Measurements from ENCODE around the gene GJB6.

GJB6 gene

DNA sequence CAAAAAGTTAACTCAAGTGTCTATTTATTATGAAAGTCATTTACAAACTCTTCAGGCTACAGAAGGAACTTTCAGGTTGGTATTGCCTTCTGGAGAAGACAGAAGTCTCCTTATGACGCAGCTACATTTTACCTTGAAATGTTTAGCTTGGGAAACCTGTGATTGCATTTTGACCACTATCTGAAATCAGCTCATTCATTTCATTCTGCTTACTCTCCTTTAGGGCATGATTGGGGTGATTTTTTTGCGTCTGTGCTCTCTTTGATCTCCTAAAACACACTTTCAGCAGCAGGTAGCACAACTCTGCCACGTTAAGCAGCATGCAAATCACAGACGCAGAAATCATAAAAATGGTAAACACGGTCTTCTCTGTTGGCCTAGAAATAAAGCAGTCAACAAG, 9.6 kb downstream of the GJB6 start:
- no peak for DNase-seq

DNA sequence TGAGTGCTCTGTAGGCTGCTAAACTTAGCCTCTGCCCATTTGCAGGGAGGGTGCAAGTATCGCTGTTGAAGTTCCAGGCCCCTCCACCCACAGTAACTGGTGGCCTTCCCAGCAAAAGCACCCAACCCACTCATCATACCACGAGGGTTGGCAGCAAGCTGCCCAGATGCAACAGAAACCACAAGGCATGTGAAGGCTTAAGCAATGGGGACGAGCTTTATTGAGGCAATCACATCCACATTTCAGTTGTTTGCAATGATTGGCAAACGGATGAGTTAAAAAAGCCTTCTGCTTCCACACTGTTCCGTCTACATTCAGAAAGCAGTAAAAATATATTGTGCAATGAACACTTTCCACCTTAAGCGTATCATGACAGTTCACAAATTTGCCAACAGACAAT, 10.3 kb downstream of the GJB6 start:
- DNase-seq: no peak

DNA sequence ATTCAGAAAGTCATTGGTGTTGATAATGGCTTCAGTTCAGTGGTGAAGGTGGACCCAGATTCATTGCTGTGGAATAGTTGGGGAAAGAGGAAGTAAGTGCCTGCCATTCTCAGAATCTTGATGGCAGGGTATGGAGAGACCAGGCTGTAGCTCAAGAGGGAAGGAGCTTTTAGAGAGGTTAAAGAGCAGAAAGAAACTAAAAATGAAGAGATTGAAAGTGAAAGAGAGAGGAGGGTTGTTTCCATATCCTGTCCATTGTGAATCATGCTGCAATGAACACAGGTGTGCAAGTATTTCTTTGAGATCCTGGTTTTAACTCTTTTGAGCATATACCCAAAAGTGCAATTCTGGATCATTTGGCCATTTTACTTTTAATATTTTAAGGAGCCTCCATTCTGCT, 12.5 kb downstream of the GJB6 start:
- DNase-seq: no peak

DNA sequence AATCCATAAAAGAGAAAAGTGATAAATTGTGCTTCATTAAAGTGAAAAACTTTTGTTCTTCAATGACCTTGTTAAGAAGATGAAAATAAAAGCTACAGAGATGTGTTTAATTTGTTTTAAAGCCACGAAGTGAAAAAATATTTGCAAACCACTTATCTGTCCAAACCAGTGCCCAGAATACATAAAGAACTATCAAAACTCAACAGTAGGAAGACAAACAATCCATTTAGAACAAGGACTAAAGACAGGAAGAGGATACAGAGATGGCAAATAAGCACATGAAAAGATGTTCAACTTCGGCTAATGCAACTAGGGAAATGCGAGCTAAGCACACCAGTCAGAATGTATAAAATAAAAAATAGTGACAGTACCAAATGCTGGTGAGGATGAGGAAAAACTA, 15.0 kb downstream of the GJB6 start:
- no peak for DNase-seq

DNA sequence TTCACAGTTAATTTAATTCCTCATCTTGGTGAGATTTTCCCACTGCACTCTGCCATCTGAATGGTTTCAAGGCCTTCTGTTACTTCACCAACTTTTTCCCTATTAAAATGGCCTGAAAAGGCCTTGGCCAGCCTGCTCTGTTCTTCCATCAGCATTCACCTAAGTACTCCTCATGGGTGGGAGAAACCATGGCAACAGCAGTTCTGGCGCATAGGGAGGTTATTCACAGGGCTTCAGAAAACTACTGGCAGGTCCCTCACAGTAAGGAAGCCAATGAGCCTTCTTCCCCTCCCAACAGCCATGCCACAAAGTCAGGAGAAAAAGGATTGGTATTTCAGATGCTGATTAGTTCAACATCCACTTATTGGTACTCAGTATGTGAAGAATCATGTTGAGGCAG, 22.2 kb downstream of the GJB6 start:
- no peak for DNase-seq

DNA sequence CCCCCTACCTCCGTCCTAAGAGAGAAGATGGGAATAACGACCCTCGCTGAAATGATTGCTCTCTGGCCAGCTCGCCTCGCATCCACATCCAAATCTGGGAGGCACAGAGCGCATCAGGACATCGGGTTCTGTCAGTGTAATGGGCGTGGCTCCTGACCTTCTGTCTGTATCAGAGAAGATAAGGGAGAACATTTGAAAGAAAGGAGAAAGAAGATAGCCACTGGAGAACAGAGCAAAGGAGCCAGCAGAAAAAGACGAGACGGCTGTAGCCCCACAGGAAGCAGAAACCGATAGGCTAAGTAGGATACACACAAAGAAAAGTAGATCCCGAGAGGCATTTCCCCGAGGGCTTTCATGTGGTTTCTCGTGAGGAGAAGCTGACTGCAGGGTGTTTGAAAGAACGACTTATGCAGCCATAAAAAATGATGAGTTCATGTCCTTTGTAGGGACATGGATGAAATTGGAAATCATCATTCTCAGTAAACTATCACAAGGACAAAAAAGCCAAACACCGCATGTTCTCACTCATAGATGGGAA, 25.4 kb downstream of the GJB6 start:
- no peak for DNase-seq

DNA sequence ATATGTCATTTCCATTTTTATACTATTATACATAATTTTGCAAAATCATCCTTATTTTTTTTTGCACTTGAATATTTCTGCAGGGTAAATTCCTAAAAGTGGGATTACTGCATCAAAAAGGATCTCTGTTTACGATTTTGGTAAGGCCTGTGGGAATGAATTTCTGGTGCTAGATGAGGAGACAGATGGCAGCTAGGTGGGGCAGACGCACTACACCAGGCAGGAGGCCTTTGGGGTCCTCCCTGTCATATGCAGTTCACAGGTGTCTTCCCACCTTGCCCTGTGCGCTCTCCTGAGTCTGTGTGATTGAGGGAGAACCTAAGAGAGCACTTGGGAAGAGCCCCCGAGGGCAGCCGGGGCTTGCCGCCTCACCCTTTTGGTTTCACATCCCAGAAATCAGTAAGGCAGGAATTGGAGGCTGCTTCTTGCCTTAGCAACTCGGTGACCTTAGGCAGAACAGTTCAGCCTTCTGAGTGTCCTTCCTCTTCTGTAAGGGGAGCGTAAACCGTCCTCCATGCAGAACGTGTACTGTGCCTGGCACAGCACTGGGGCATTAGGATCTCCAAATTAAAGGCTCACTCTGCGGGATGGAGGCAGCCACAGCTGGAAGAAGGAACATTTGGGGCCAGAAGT, 25.9 kb downstream of the GJB6 start:
- DNase-seq: no peak

DNA sequence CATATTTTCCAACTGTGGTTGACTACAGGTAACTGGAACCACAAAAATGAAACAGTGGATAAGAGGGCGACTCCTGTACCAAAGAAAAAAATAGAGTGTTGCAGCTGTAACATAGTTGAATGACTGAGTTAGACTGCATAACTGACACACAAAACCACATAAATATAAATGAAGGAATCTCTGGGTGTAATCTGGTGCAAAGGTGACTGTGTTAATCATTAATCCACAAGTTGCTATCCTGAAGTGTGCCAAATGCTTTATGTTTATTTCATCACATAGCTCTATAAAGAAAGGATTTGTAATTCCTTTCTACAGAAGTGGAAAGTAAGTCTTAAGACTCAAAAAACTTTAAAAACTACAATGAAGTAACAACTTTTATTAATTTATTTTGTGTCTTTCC, 33.3 kb downstream of the GJB6 start:
- DNase-seq: no peak

DNA sequence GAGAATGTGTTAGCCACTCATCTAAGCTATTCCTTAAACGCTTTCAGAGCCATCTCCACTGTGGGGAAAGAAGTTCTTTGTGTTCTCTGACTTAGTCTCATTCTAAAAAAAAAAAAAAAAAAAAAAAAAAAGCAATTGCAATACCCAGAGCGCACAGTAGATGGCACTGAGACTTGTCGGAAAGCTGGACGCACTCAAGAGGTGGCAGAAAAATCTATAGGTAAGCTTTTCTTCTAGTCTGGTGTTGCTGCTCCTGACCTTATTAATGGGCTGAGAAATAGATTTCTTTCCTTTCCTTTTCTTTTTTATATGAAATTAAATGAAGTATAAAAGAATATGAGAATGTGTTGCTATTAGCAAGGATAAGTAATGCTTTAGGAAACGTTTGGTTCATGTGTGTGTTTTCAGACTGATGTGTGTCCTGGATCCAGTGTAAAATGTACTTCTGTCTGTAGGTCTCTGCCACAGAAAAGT, 34.7 kb downstream of the GJB6 start:
- DNase-seq: no peak

DNA sequence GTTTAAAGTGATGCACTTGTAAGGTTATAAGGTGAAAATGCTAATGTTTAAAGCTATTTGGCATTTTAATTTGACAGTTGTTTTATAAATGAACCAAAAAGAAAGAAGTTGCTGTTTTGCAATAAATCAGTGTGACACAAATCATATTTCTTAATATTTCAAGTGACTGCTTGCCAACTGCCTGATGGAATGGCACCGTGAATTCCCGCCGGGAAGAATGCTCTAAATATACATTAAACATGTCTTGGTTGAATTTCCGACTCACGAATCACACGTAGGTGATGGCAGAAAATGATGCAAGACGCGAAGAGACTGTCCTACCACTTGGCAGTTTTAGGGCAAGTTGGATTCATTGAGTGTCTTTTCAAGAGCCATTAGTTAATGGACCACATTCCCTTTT, 36.3 kb downstream of the GJB6 start:
- no peak for DNase-seq

DNA sequence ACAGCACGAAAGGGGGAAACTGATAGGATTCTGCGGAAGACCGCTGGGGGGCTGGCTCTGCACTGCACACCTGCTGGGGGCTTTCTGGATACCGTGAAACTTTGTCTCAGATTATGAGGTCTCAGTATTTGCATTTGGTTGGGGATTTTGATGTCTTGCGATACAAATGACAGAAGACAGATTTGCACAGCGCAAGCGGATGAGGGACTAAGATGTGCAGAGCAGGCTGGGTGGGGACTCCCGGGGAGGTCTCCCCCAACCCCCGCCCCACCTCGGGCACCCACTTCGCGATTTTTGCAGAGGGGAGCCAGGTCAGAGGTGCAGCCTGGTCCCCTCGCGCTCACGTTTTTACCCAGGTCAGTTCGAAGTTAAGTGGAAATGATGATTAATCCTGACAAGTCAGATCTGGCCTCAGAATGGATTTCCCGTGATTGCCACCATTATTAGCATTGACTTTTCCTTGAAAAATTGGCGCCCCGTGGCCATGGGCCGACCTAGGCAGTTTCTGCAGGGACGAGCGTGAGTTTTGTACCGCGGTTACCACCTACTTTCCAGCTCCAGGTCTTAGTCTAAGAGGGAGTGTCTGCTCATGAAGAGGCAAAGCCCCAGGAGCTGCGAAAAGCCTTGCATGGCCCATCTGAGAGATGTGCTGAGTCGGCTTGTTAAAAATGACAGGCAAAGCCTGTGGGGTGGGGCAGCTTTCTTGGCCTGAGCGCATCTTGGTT, 38.0 kb downstream of the GJB6 start:
- DNase-seq: no peak

DNA sequence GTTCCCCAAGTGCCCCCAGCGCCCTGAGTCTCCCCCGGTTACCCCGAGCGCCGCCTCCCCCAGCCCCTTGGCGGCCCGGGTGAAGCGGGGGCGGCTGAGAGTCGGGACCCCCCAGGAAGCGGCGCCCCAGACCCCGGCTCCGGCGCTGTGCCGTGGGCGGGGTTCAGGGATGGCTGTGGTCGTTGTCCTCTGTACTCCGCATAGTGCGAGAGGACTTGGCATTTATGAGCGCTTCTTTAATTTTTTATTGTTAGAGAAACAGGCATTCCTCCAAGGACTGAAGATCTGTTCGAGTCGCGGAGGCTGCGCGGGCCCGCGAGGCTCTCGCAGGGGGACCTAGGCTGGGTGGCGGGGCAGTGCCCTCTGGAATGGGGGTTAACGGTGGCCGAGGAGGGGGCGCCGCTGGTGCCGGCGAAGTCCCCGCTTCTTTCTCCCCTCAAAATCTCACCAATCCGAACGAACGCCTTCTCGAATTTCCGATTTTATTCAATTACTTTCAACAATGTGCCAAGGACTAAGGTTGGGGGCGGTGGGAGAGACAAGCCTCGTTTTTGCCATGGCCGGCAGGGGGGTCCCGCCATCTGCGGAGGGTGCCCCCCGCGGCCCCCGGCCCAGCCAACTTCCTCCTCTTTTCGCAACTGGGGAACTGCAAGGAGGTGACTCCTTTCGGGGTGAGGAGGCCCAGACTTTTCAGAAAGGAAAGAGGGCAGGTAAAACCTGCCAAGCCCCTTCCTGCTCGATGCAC, 38.8 kb downstream of the GJB6 start:
- no peak for DNase-seq

DNA sequence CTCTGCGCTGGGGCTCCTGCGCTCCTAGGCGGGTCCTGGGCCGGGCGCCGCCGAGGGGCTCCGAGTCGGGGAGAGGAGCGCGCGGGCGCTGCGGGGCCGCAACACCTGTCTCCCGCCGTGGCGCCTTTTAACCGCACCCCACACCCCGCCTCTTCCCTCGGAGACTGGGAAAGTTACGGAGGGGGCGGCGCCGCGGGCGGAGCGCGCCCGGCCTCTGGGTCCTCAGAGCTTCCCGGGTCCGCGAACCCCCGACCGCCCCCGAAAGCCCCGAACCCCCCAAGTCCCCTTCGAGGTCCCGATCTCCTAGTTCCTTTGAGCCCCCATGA, 39.3 kb downstream of the GJB6 start, which contains the start of gene GJB2:
GJB2 (minus strand) TSS at position 103 of the 326 bp plus-strand sequence. CDS start 3,357 bp downstream, outside the sequence.
- DNase-seq: no peak

DNA sequence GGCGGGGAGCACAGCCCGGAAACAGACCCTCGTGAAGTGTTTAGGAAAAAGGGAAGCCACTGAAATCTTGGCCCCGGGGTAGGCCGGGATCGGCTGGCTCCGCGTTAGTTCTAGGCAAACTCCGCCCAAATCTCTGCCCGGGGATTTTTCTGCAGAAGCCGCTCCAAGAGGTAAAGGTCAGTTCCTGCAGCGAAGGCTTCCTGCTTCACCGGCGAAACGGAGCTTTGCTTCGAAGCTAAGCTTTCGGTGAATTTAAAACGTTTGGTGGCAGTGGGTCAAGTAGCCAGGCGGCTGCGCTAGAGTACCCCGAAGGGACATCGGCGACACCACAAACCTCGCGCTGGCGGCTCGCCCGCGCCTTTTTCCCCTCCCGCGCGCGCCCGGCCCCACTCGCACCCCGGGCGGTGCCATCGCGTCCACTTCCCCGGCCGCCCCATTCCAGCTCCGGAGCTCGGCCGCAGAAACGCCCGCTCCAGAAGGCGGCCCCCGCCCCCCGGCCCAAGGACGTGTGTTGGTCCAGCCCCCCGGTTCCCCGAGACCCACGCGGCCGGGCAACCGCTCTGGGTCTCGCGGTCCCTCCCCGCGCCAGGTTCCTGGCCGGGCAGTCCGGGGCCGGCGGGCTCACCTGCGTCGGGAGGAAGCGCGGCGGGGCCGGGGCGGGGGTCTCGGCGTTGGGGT, 39.8 kb downstream of the GJB6 start:
- DNase-seq: no peak

DNA sequence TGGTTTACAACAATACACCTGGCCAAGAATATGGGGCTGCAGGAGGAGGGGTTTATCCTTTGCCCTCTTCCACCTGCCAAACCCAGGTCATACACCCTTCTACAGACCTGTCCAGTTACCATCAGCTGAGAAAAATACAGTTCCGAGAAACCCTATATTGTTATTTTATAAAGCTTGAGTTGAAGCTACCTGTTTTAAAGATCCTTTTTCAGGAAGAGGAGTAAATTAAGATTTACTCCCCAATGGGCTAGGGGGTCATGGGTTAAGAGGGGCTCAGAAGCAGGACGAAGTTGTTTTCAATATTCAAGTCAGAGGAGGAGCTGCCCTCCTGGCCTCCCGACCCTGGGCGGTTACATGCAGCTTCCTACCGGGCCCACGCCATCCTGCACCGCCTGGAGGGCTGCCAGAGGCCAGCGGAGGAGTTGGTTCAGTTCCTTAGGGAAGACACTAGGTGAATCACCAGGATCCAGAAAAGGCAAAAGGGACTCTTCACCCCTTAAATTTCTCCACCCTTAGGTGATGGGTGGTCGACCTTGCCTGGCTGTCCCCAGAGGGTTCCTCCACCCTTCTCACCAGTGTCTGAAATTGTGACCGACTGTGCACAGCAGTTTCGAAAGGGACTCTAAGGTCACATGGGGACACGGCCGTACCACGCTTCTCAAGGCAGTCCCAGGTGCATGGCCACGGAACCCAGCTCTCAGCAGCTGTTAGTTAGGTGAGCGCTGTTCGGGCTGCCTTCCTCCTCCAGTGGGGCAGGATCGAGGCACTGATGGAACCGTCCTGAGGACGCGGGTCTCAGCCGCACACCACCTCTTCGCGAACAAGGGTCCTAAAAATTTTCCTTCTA, 40.6 kb downstream of the GJB6 start:
- DNase-seq: no peak

DNA sequence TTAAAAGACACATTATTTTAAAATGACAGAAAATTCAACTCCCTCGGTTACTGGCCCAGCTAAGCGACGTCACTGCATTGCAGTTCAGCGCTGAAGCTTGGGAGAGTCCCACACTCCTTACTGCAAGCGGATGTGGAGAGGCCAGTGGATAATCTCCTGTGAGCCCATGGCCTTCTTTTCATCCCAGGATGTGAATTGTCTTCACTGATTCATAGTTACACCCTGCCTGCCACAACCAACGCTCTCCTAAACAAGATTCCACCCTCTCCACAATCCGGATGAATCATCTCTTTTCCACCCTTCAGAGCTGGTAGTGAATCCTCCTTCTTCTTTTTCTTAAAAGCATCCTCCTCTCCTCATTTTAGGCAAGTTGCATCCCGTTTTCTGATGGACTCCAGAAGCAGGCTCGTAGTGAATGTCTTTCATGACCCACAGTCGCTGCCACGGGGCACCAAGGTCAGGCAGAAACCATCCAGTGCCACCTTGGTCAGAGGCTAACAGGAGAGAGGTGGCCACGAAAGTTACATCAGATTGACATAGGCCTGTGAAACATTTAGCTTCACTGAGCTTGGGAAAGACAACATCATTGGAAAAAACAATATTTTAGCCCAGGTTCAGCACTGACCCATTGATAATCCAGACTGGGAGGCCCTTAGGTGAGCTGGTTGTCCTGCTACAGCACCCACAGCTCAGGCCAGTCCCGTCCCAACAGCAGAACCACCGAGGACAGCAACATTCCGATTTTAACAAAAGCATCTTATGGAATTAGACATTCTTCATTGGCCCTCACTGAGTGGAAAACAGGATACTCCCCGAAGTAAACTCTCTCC, 41.4 kb downstream of the GJB6 start:
- no peak for DNase-seq

DNA sequence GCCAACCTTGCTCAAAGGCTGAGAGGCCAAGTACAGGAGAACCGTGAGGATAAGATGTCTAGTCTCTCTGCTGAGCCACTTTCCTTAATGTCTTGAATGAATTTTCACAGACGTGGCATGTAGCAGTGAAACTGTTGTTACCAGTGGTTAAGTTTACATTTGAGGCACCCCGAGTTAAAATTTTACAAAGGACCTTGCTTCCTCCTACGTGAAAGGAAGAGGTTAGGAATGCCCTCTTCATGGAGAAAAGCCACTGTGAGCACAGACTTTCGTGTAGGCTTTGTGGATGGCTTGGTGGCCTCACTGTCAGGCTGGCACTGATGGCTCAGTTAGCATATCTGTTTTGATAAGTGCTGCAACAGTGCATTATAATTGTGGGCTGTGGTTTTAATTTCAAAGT, 42.0 kb downstream of the GJB6 start:
- DNase-seq: no peak

DNA sequence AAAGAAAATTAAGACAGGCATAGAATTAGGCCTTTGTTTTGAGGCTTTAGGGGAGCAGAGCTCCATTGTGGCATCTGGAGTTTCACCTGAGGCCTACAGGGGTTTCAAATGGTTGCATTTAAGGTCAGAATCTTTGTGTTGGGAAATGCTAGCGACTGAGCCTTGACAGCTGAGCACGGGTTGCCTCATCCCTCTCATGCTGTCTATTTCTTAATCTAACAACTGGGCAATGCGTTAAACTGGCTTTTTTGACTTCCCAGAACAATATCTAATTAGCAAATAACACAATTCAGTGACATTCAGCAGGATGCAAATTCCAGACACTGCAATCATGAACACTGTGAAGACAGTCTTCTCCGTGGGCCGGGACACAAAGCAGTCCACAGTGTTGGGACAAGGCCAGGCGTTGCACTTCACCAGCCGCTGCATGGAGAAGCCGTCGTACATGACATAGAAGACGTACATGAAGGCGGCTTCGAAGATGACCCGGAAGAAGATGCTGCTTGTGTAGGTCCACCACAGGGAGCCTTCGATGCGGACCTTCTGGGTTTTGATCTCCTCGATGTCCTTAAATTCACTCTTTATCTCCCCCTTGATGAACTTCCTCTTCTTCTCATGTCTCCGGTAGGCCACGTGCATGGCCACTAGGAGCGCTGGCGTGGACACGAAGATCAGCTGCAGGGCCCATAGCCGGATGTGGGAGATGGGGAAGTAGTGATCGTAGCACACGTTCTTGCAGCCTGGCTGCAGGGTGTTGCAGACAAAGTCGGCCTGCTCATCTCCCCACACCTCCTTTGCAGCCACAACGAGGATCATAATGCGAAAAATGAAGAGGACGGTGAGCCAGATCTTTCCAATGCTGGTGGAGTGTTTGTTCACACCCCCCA, 43.2 kb downstream of the GJB6 start:
- no peak for DNase-seq

DNA sequence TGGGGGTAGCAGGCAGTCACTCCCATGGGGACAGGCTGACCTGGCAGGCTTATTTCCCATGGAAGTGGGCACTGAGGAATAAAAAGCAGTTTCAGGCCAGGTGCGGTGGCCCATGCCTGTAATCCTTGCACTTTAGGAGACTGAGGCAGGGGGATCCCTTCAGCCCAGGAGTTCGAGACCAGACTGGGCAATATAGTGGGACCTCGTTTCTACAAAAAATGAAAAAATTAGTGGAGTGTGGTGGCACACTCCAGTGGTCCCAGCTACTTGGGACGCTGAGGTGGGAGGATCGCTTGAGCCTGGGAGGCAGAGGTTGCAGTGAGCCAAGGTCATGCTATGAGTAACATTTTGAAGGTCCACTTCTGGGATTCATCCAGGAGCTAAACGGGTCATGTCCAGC, 45.3 kb downstream of the GJB6 start:
- no peak for DNase-seq

DNA sequence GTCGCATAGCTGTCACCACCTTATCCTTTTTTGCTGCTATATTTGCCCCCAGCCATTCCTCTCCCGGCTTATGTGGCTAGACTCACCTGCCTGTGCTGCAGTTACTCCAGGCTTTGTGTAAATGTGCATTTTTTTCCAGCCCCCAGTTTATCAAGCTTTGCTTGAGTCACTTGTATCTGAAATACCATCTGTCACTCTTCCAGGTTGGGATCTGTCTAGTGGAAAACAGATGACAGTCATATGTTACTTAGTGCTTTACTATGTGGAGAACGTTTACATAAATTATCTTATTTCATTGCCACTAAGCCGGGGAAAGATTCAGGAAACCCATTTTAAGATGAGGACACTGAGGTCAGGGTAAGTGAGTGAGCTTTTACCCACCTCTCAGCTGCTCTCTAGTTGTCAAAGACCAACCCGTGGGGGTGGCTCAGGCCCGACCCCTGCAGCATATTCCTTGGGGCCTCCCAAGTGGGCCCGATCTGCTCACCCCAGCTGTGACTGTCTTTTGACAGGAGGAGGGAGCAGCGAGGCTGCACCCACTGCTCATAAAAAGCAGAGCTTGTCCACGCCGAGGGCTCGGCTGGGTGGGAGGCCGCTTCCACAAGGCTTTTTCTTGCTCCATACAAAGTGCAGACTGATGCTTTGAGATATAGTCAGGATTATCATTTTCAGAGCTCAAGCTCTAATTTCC, 46.6 kb downstream of the GJB6 start:
- no peak for DNase-seq
